Panc1 (cell line): Measurements from ENCODE around the gene TMEM168.

Source experiments
- POLR2AphosphoS5 ChIP-seq: IDR thresholded peaks from 2 replicates; pipeline ENCODE4 v1.6.1; 2012; ENCODE audit warnings: mild to moderate bottlenecking, low read depth, low read length, moderate library complexity
- SIN3A ChIP-seq: IDR thresholded peaks from 2 replicates; pipeline ENCODE4 v1.6.1; 2012; ENCODE audit warnings: low read depth, mild to moderate bottlenecking, low read length, moderate library complexity, borderline replicate concordance; ENCODE audit not compliant: insufficient read depth
- TCF7L2 ChIP-seq: IDR thresholded peaks from 2 replicates; pipeline ENCODE4 v1.6.1; 2011; ENCODE audit warnings: mild to moderate bottlenecking, low read depth, low read length, inconsistent platforms
- TF ChIP-seq, protein P1 (sequence below): fragments of 450-650 bp; IDR thresholded peaks from 2 replicates; pipeline ENCODE4 v1.5.1; 2017; ENCODE audit warnings: mild to moderate bottlenecking

DNA sequence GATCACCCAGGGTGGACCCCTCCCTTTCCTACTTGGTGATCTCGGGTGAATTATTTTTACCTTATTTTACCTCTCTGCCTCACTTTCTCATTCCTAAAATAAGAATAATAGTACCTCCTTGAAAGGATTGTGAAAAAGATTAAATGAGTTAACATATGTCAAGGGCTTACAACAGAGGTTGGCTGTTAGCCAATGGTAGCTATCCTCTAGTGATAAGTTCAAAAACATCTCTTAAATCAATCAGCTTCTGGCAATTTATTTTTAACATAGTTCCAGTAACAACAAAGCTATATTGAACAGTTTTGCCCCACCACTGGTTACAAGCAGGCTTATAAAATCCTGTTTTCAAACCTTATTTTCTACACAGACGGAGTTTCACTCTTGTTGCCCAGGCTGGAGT lies 45.4 kb downstream of the TMEM168 start:
- TF ChIP-seq, protein P1, sequence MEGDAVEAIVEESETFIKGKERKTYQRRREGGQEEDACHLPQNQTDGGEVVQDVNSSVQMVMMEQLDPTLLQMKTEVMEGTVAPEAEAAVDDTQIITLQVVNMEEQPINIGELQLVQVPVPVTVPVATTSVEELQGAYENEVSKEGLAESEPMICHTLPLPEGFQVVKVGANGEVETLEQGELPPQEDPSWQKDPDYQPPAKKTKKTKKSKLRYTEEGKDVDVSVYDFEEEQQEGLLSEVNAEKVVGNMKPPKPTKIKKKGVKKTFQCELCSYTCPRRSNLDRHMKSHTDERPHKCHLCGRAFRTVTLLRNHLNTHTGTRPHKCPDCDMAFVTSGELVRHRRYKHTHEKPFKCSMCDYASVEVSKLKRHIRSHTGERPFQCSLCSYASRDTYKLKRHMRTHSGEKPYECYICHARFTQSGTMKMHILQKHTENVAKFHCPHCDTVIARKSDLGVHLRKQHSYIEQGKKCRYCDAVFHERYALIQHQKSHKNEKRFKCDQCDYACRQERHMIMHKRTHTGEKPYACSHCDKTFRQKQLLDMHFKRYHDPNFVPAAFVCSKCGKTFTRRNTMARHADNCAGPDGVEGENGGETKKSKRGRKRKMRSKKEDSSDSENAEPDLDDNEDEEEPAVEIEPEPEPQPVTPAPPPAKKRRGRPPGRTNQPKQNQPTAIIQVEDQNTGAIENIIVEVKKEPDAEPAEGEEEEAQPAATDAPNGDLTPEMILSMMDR = no peak
- TF ChIP-seq TCF7L2 (no peak), POLR2AphosphoS5 (no peak), SIN3A (no peak)
